ENCODE data around the gene DMD.
"Not testable (repeated sequence)": the region's sequence is repeated elsewhere in the genome, so short reads cannot be mapped to it uniquely, and the experiment has no call there.

DMD gene

GRCh38 chrX:33156152-33156726 lies 55.1 kb downstream of the DMD start:
- DNase-seq (ENCODE audit: low spot score): no peak

- DNase-seq (ENCODE audit: low spot score): no peak
Measured at GRCh38 chrX:33149580-33149979, 61.8 kb downstream of the DMD start.

- DNase-seq (ENCODE audit: low spot score): no peak
Measured at GRCh38 chrX:33149085-33149484, 62.3 kb downstream of the DMD start.

GRCh38 chrX:33142331-33142730 lies 69.0 kb downstream of the DMD start:
- no peak for DNase-seq (ENCODE audit: low spot score)

- no peak for DNase-seq (ENCODE audit: low spot score)
Measured at GRCh38 chrX:33138677-33139249, 72.6 kb downstream of the DMD start.

- no peak for DNase-seq (ENCODE audit: low spot score)
Measured at GRCh38 chrX:33134164-33134563, 77.2 kb downstream of the DMD start.

GRCh38 chrX:33133320-33133719 lies 78.0 kb downstream of the DMD start:
- no peak for DNase-seq (ENCODE audit: low spot score)

- no peak for DNase-seq (ENCODE audit: low spot score)
Measured at GRCh38 chrX:33132569-33132968, 78.8 kb downstream of the DMD start.

- no peak for DNase-seq (ENCODE audit: low spot score)
Measured at GRCh38 chrX:33129607-33130006, 81.7 kb downstream of the DMD start.

GRCh38 chrX:33128048-33128805 lies 83.1 kb downstream of the DMD start:
- DNase-seq (ENCODE audit: low spot score): no peak

- DNase-seq (ENCODE audit: low spot score): no peak
Measured at GRCh38 chrX:33126469-33126868, 84.9 kb downstream of the DMD start.

- DNase-seq (ENCODE audit: low spot score): no peak
Measured at GRCh38 chrX:33109858-33110257, 101.5 kb downstream of the DMD start.

- DNase-seq (ENCODE audit: low spot score): no peak
Measured at GRCh38 chrX:33106737-33107136, 104.6 kb downstream of the DMD start.

- no peak for DNase-seq (ENCODE audit: low spot score)
Measured at GRCh38 chrX:33095079-33095478, 116.3 kb downstream of the DMD start.

- no peak for DNase-seq (ENCODE audit: low spot score)
Measured at GRCh38 chrX:33087411-33087810, 123.9 kb downstream of the DMD start.

GRCh38 chrX:33086886-33087285 lies 124.5 kb downstream of the DMD start:
- DNase-seq (ENCODE audit: low spot score): no peak

- no peak for DNase-seq (ENCODE audit: low spot score)
Measured at GRCh38 chrX:33082371-33082770, 129.0 kb downstream of the DMD start.

- no peak for DNase-seq (ENCODE audit: low spot score)
Measured at GRCh38 chrX:33078273-33078672, 133.1 kb downstream of the DMD start.

GRCh38 chrX:33073660-33074059 lies 137.7 kb downstream of the DMD start:
- not testable (repeated sequence) for DNase-seq (ENCODE audit: low spot score)

- no peak for DNase-seq (ENCODE audit: low spot score)
Measured at GRCh38 chrX:33065415-33065814, 145.9 kb downstream of the DMD start.

- DNase-seq (ENCODE audit: low spot score): no peak
Measured at GRCh38 chrX:33062041-33062440, 149.3 kb downstream of the DMD start.

GRCh38 chrX:33053001-33053400 lies 158.3 kb downstream of the DMD start:
- DNase-seq (ENCODE audit: low spot score): no peak

GRCh38 chrX:33045882-33046281 lies 165.5 kb downstream of the DMD start:
- no peak for DNase-seq (ENCODE audit: low spot score)

GRCh38 chrX:33045245-33045644 lies 166.1 kb downstream of the DMD start:
- no peak for DNase-seq (ENCODE audit: low spot score)

Measured in hematopoietic multipotent progenitor cell treated with erythropoietin and hydrocortisone succinate and interleukin-3 and kit ligand, for 15 days (in vitro differentiated cells).